K562 (cell line): ENCODE measurements around the gene HSDL1. TPM values are rescaled to one million over a fixed set of nuclear protein-coding genes. Genes with fewer than 3 reads are reported as not detected.

Experiments
- E2F3 ChIP-seq: fragments of 250-450 bp; sonication (Bioruptor Pico); IDR thresholded peaks from 2 replicates; pipeline ENCODE4 v1.4.0; 2020; ENCODE audit warnings: mild to moderate bottlenecking
- HNRNPK ChIP-seq: fragments of 200-400 bp; formaldehyde crosslinking; IDR thresholded peaks from one replicate; pipeline ENCODE4 v1.6.1; 2018; ENCODE audit warnings: mild to moderate bottlenecking, low read depth, low read length; ENCODE audit not compliant: poor library complexity, severe bottlenecking
- KLF1 ChIP-seq: fragments of 450-650 bp; IDR thresholded peaks from 2 replicates; pipeline ENCODE4 v1.6.1; 2016; ENCODE audit warnings: missing genetic modification characterization, missing compliant biosample characterization
- POLR2AphosphoS5 ChIP-seq: IDR thresholded peaks from 2 replicates; pipeline ENCODE4 v1.6.1; 2011; ENCODE audit warnings: mild to moderate bottlenecking, low read depth, low read length, moderate library complexity; ENCODE audit not compliant: control insufficient read depth, insufficient read depth
- RNF2 ChIP-seq: sonication (generic); IDR thresholded peaks from 2 replicates; pipeline ENCODE4 v1.6.1; 2016
- ZNF263 ChIP-seq: sonication (generic); formaldehyde crosslinking; IDR thresholded peaks from 2 replicates; pipeline ENCODE4 v1.8.0; 2022; ENCODE audit warnings: mild to moderate bottlenecking, missing genetic modification reagents, borderline replicate concordance
- ZNF764 ChIP-seq: fragments of 250-450 bp; sonication (Bioruptor Pico); IDR thresholded peaks from 2 replicates; pipeline ENCODE4 v1.4.0; 2020; ENCODE audit warnings: low read depth, mild to moderate bottlenecking, moderate library complexity
- polyA plus RNA-seq, 8 experiments: library from polyadenylated mRNA; depleted of rRNA in 4 of 8; stranded (reverse) in 5 of 8; unstranded in 3 of 8; fragments of >200 nt; fragmentation: Nextera tagmentation in 2 of 8; fragmentation: Illumina TruSeq in 1 of 8; extraction: Ambion mirVana in 2 of 8; extraction: Trizol in 1 of 8; gene quantifications; 2 replicates each; pipeline versions ENCODE4 v1.2.1 to v1.2.3, GENCODE V29; 2011 to 2014; ENCODE audit warnings: inconsistent platforms in 1 of 8, missing spikeins in 1 of 8
- total RNA-seq, 7 experiments: library from RNA; depleted of rRNA in 6 of 7; stranded (reverse); fragments of >200 nt in 6 of 7; fragmentation: Illumina TruSeq in 2 of 7; extraction: Trizol in 2 of 7; gene quantifications; 2 replicates each; pipeline versions ENCODE4 v1.2.1 to v1.2.3, GENCODE V29; 2011 to 2021; ENCODE audit warnings: low replicate concordance in 1 of 7
- TF ChIP-seq, protein P1 (sequence below), 2 experiments: IDR thresholded peaks in 1 of 2; conservative IDR thresholded peaks in 1 of 2; 2 replicates each; pipeline ENCODE4 v1.6.1; 2016; ENCODE audit warnings: low read depth in 2 of 2, mild to moderate bottlenecking in 1 of 2, missing compliant biosample characterization in 1 of 2, missing genetic modification characterization in 1 of 2, moderate library complexity in 1 of 2
- TF ChIP-seq, protein P2 (sequence below), 2 experiments: fragments of 450-650 bp in 1 of 2; sonication (generic) in 1 of 2; formaldehyde crosslinking in 1 of 2; IDR thresholded peaks; 2 replicates each; pipeline versions ENCODE4 v1.7.1 to v1.9.0; 2016 to 2022; ENCODE audit warnings: inconsistent platforms in 1 of 2, mild to moderate bottlenecking in 1 of 2, missing genetic modification reagents in 1 of 2
- TF ChIP-seq, protein P3 (sequence below): fragments of 450-650 bp; IDR thresholded peaks from 2 replicates; pipeline ENCODE4 v1.6.1; 2016; ENCODE audit warnings: antibody characterized with exemption
- TF ChIP-seq, protein P4 (sequence below): IDR thresholded peaks from 2 replicates; pipeline ENCODE4 v1.6.1; 2011; ENCODE audit not compliant: insufficient read length; ENCODE audit errors: extremely low read depth

HSDL1 gene
- total and polyA plus RNA-seq, 9 of the 15 experiments (the other 6 are each of a cell fraction or from before 2014, with no cell fraction given) = 14.8 to 41.2 (median 27.7) TPM

DNA sequence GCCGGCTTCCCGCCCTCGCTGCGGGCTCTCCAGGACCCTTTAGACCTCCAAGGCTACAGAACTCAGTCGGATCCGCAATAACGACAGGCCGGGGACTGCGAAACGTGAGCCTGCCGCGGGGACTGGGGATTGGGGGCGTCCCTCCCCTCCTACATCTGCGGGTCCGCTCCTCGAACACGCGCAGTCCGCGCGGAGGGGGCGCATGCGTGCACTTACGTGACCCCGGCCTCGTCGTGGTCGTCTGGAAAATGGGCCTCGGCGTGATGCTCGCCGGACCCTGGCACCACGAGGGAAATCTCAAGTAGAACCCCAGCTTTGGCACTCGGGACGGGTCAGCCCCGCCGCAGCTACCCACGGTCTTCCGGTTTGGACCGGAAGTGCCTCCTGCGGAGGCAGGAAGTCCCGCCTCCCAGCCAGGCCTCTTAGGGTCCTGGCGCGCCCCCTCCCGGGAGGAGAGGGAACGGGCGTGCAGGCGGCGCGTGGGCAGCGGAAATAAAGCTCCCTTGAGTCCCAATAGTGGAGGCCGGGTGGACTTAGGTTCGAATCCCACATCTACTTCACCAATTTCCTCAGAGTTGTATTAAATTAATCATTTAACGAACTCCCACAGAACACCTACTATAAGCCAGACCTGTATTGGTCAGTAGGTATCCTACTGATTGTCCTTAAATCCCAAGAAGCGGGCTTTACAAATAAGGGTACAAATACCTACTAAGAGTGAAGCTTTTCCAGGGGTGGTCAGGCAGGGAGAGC is 41.9 kb upstream of the HSDL1 start, which contains the start of gene TAF1C (continued):
- TF ChIP-seq, protein P1, sequence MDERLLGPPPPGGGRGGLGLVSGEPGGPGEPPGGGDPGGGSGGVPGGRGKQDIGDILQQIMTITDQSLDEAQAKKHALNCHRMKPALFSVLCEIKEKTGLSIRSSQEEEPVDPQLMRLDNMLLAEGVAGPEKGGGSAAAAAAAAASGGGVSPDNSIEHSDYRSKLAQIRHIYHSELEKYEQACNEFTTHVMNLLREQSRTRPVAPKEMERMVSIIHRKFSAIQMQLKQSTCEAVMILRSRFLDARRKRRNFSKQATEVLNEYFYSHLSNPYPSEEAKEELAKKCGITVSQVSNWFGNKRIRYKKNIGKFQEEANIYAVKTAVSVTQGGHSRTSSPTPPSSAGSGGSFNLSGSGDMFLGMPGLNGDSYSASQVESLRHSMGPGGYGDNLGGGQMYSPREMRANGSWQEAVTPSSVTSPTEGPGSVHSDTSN (CRISPR knock-in tag; IDR thresholded peaks at IDR 0.05; ENCODE audit: low read depth) = no peak
- TF ChIP-seq, protein P1 (tag; conservative IDR thresholded peaks at IDR 0.05; ENCODE audit: low read depth) = no peak
- peak; percentile 76 for TF ChIP-seq POLR2AphosphoS5
- no peak; the same call in 1 of the 2 replicates for TF ChIP-seq E2F3 (CRISPR knock-in tag)
- 0 out of 2 replicates have a peak, but pooled peaks have one; percentile 56 for TF ChIP-seq ZNF263 (CRISPR knock-in tag)
- TF ChIP-seq, protein P2, sequence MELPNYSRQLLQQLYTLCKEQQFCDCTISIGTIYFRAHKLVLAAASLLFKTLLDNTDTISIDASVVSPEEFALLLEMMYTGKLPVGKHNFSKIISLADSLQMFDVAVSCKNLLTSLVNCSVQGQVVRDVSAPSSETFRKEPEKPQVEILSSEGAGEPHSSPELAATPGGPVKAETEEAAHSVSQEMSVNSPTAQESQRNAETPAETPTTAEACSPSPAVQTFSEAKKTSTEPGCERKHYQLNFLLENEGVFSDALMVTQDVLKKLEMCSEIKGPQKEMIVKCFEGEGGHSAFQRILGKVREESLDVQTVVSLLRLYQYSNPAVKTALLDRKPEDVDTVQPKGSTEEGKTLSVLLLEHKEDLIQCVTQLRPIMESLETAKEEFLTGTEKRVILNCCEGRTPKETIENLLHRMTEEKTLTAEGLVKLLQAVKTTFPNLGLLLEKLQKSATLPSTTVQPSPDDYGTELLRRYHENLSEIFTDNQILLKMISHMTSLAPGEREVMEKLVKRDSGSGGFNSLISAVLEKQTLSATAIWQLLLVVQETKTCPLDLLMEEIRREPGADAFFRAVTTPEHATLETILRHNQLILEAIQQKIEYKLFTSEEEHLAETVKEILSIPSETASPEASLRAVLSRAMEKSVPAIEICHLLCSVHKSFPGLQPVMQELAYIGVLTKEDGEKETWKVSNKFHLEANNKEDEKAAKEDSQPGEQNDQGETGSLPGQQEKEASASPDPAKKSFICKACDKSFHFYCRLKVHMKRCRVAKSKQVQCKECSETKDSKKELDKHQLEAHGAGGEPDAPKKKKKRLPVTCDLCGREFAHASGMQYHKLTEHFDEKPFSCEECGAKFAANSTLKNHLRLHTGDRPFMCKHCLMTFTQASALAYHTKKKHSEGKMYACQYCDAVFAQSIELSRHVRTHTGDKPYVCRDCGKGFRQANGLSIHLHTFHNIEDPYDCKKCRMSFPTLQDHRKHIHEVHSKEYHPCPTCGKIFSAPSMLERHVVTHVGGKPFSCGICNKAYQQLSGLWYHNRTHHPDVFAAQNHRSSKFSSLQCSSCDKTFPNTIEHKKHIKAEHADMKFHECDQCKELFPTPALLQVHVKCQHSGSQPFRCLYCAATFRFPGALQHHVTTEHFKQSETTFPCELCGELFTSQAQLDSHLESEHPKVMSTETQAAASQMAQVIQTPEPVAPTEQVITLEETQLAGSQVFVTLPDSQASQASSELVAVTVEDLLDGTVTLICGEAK (IDR thresholded peaks at IDR 0.05) = peak; percentile 99
- TF ChIP-seq, protein P2 (CRISPR knock-in tag; IDR thresholded peaks at IDR 0.05) = no peak
- TF ChIP-seq RNF2 = peak; percentile 32; the same call in 1 of the 2 replicates
- TF ChIP-seq HNRNPK = no peak
- TF ChIP-seq, protein P3, sequence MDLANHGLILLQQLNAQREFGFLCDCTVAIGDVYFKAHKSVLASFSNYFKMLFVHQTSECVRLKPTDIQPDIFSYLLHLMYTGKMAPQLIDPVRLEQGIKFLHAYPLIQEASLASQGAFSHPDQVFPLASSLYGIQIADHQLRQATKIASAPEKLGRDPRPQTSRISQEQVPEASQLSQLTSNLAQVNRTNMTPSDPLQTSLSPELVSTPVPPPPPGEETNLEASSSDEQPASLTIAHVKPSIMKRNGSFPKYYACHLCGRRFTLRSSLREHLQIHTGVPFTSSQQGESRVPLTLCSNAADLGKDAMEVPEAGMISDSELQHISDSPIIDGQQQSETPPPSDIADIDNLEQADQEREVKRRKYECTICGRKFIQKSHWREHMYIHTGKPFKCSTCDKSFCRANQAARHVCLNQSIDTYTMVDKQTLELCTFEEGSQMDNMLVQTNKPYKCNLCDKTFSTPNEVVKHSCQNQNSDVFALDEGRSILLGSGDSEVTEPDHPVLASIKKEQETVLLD = peak; percentile 13; the same call in 1 of the 2 replicates
- TF ChIP-seq ZNF764 = 0 out of 2 replicates have a peak, but pooled peaks have one; percentile 42
- TF ChIP-seq, protein P4, sequence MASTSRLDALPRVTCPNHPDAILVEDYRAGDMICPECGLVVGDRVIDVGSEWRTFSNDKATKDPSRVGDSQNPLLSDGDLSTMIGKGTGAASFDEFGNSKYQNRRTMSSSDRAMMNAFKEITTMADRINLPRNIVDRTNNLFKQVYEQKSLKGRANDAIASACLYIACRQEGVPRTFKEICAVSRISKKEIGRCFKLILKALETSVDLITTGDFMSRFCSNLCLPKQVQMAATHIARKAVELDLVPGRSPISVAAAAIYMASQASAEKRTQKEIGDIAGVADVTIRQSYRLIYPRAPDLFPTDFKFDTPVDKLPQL = no peak
- TF ChIP-seq KLF1 (tag) = 0 out of 2 replicates have a peak, but pooled peaks have one; percentile 50
